Stimulated activated CD8-positive, alpha-beta memory T cell treated with anti-CD3 and anti-CD28 coated beads, Interleukin-15, amount 100 ng/mL, for 48 hours (primary cell): ENCODE measurements around the gene CHST10.
"Not testable (repeated sequence)": the region's sequence is repeated elsewhere in the genome, so short reads cannot be mapped to it uniquely, and the experiment has no call there.

Experiments used
- DNase-seq, 2 donors: peaks; one replicate each; pipeline ENCODE4 v3.0.0-alpha.2; 2020; ENCODE audit warnings: low read depth in 2 of 2

CHST10 gene

GRCh38 chr2:100393362-100393761 lies 24.1 kb downstream of the CHST10 start:
- no peak for DNase-seq

- DNase-seq, result no peak
Observed at GRCh38 chr2:100392715-100393114, 24.8 kb downstream of the CHST10 start.

GRCh38 chr2:100391735-100392515 lies 25.5 kb downstream of the CHST10 start:
- DNase-seq, result no peak

GRCh38 chr2:100390001-100390940 lies 27.2 kb downstream of the CHST10 start:
- no peak for DNase-seq

GRCh38 chr2:100388703-100389102 lies 28.8 kb downstream of the CHST10 start:
- DNase-seq, result no peak

- DNase-seq, result no peak
Observed at GRCh38 chr2:100383954-100384353, 33.5 kb downstream of the CHST10 start.

- DNase-seq, result no peak
Observed at GRCh38 chr2:100383306-100383705, 34.2 kb downstream of the CHST10 start.

GRCh38 chr2:100381240-100381639 lies 36.2 kb downstream of the CHST10 start:
- DNase-seq, result peak; percentile 33 to 36

GRCh38 chr2:100380681-100381080 lies 36.8 kb downstream of the CHST10 start:
- no peak for DNase-seq

- no peak for DNase-seq
Observed at GRCh38 chr2:100376836-100377235, 40.6 kb downstream of the CHST10 start.

- DNase-seq, result no peak
Observed at GRCh38 chr2:100367163-100367562, 50.3 kb downstream of the CHST10 start.

- DNase-seq, result no peak
Observed at GRCh38 chr2:100365434-100365833, 52.0 kb downstream of the CHST10 start.

GRCh38 chr2:100362269-100362668 lies 55.2 kb downstream of the CHST10 start:
- DNase-seq, result not testable (repeated sequence)

GRCh38 chr2:100359576-100359975 lies 57.9 kb downstream of the CHST10 start:
- no peak for DNase-seq

- no peak for DNase-seq
Observed at GRCh38 chr2:100358554-100358953, 58.9 kb downstream of the CHST10 start.

- no peak for DNase-seq
Observed at GRCh38 chr2:100352521-100352920, 64.9 kb downstream of the CHST10 start.

- DNase-seq, result no peak
Observed at GRCh38 chr2:100350661-100351185, 66.7 kb downstream of the CHST10 start.

- not testable (repeated sequence) for DNase-seq
Observed at GRCh38 chr2:100345144-100345543, 72.3 kb downstream of the CHST10 start.

- DNase-seq, result no peak
Observed at GRCh38 chr2:100344433-100344832, 73.0 kb downstream of the CHST10 start.

GRCh38 chr2:100342466-100342865 lies 75.0 kb downstream of the CHST10 start:
- DNase-seq, result not testable (repeated sequence)
